Measurements from ENCODE around the gene FOXR1.

FOXR1 gene

DNA sequence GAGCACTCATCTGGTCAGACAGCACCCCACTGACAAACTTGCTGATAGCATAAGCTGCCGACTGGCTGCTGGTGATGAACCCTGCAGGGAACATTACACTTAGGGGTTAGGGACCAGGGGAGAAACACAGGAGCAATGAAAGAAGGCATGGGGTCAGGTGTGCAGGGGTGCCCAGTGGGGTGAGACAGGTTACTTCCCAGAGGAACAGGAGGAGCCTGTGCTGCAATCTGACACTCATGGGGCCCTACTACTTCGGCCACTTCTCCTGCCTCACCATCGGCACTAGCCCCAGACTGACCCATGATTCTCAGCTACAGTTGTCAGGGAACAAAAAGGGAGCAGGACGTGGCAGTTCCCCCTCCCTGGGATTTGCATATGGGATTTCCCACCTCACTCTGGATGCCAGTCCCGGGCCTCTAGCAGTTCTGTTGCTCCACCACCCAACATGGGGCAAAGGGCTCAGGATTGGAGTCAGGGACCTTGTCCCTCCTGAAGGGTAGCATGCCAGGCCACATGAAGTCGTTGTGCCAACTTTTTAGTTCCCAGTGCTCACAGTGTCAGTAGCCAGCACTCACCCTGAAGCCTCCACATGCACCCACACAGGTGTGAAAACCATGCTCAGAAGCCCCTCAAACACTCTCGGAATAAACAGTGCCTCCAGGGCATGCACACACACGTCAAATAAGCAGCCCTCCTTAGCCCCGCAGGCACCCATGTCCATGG lies 56.9 kb downstream of the FOXR1 start:
- DNase-seq, result no peak

DNA sequence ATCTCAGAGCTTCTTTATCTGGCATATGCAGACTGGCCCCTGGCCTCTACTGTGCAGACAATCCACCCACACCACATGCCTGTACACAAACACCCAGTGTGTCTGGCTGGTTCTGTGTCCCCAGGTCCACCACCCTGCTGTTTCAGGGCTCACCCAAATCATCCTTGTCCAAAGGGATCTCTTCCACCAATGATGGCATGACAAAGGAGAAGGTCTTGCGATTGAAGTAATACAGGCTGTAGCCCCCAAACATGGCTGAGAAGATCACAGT lies 57.4 kb downstream of the FOXR1 start:
- no peak for DNase-seq

GRCh38 chr11:119029340-119030028 lies 57.9 kb downstream of the FOXR1 start:
- peak; percentile 19 to 49 for DNase-seq

DNA sequence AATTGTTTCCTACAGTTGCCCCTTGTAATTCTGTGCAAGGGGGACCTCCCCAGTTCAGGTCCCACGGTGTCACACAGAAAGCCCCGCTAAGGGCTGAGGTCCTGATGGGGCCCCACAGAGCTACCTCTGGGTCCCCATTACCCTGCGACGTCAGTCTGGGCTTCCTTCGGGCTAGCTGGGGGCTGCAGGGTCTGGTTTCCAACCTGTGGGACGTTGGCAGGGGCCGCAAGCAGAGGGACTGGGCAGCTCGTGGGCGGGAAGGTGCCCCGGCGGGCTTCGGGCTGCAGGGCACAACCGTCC lies 58.4 kb downstream of the FOXR1 start:
- DNase-seq, result no peak

DNA sequence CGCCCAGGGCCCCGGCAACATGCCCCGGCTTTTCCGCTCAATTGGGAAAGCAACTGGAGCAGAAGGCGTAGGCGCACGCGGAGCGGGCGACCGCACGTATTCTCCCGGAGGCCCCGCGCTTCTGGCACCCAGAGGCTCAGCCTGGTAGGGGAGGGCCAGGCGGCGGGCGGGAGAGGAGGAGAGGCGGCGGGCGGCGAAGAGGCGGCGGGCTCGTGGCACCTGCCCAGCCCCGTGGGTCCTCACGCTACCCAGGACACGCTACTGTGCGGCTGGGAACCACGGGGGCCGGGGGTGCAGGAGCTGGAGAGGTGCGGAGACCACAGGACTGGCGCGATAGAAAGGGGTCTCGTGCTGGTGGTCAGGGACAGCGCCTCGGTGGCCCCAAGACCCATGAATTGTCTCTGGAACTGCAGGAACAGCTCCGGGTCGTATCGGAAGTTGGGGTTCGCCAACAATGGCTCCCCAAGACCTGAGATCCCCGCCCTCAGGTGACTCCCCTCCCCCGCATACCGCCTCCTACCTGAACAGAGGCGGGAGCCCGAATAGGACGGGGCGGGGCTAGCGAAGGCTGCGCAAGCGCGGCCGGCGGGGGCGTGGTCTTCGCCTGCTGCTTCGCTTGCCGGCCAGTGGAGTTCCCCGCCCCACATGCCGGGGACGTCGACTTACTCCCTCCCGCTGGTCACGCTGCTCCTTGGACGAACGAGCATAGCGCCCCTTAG lies 58.9 kb downstream of the FOXR1 start, which contains the start of gene SLC37A4:
Gene SLC37A4 (minus strand): TSS at position 549 of the 719 bp plus-strand sequence.
- DNase-seq, result peak; percentile 98 to 99

All from inflammatory macrophage (primary cell).